Measurements from ENCODE around the gene CD200R1.

CD200R1 gene

GRCh38 chr3:113005611-113006010, 30.7 kb upstream of the CD200R1 start:
- Histone ChIP-seq H3K4me3 (ENCODE audit: insufficient read length, low read depth) (no peak overlapping the region), H3K27me3 (ENCODE audit: insufficient read depth, insufficient read length) (no peaks in the 10 kb centered on the region), H3K9ac (ENCODE audit: insufficient read length, low read depth) (no peak overlapping the region), H3K36me3 (ENCODE audit: insufficient read depth, insufficient read length, low read length) (peaks cover 93% of the 10 kb centered on the region), H3K4me1 (ENCODE audit: insufficient read depth, insufficient read length) (no peaks in the 10 kb centered on the region), H3K9me3 (ENCODE audit: insufficient read depth, low read length) (no peaks in the 10 kb centered on the region)
- no peak for DNase-seq (ENCODE audit: low read depth, low spot score)
- TF ChIP-seq YY1 (IDR thresholded peaks at IDR 0.05; ENCODE audit: insufficient read depth, insufficient read length), result no peak
- no peak for TF ChIP-seq SUZ12 (IDR thresholded peaks at IDR 0.05; ENCODE audit: extremely low read depth, insufficient read depth, insufficient read length)
- no peak for TF ChIP-seq ZNF274 (IDR thresholded peaks at IDR 0.05; ENCODE audit: low read depth, low read length)

- Histone ChIP-seq H3K4me3 (ENCODE audit: insufficient read length, low read depth) (no peak overlapping the region), H3K4me1 (ENCODE audit: insufficient read depth, insufficient read length) (no peaks in the 10 kb centered on the region), H3K9ac (ENCODE audit: insufficient read length, low read depth) (no peak overlapping the region), H3K27me3 (ENCODE audit: insufficient read depth, insufficient read length) (no peaks in the 10 kb centered on the region), H3K36me3 (ENCODE audit: insufficient read depth, insufficient read length, low read length) (peaks cover 89% of the 10 kb centered on the region), H3K9me3 (ENCODE audit: insufficient read depth, low read length) (no peaks in the 10 kb centered on the region)
- TF ChIP-seq YY1 (IDR thresholded peaks at IDR 0.05; ENCODE audit: insufficient read depth, insufficient read length) (no peak), SUZ12 (IDR thresholded peaks at IDR 0.05; ENCODE audit: extremely low read depth, insufficient read depth, insufficient read length) (no peak), ZNF274 (IDR thresholded peaks at IDR 0.05; ENCODE audit: low read depth, low read length) (no peak)
- no peak for DNase-seq (ENCODE audit: low read depth, low spot score)
Measured at GRCh38 chr3:113002679-113003078, 27.8 kb upstream of the CD200R1 start.

GRCh38 chr3:113002037-113002436, 27.1 kb upstream of the CD200R1 start:
- no peaks in the 10 kb centered on the region for H3K27me3 ChIP-seq (ENCODE audit: insufficient read depth, insufficient read length)
- H3K9me3 ChIP-seq (ENCODE audit: insufficient read depth, low read length), result no peaks in the 10 kb centered on the region
- H3K4me1 ChIP-seq (ENCODE audit: insufficient read depth, insufficient read length), result no peaks in the 10 kb centered on the region
- no peak overlapping the region for H3K9ac ChIP-seq (ENCODE audit: insufficient read length, low read depth)
- TF ChIP-seq ZNF274 (IDR thresholded peaks at IDR 0.05; ENCODE audit: low read depth, low read length) (no peak), YY1 (IDR thresholded peaks at IDR 0.05; ENCODE audit: insufficient read depth, insufficient read length) (no peak), SUZ12 (IDR thresholded peaks at IDR 0.05; ENCODE audit: extremely low read depth, insufficient read depth, insufficient read length) (no peak)
- peaks cover 88% of the 10 kb centered on the region for H3K36me3 ChIP-seq (ENCODE audit: insufficient read depth, insufficient read length, low read length)
- no peak for DNase-seq (ENCODE audit: low read depth, low spot score)
- H3K4me3 ChIP-seq (ENCODE audit: insufficient read length, low read depth), result no peak overlapping the region

- Histone ChIP-seq H3K27me3 (ENCODE audit: insufficient read depth, insufficient read length) (no peaks in the 10 kb centered on the region), H3K4me3 (ENCODE audit: insufficient read length, low read depth) (no peak overlapping the region), H3K9ac (ENCODE audit: insufficient read length, low read depth) (no peak overlapping the region), H3K4me1 (ENCODE audit: insufficient read depth, insufficient read length) (no peaks in the 10 kb centered on the region), H3K36me3 (ENCODE audit: insufficient read depth, insufficient read length, low read length) (peaks cover 85% of the 10 kb centered on the region), H3K9me3 (ENCODE audit: insufficient read depth, low read length) (no peaks in the 10 kb centered on the region)
- TF ChIP-seq SUZ12 (IDR thresholded peaks at IDR 0.05; ENCODE audit: extremely low read depth, insufficient read depth, insufficient read length) (no peak), YY1 (IDR thresholded peaks at IDR 0.05; ENCODE audit: insufficient read depth, insufficient read length) (no peak), ZNF274 (IDR thresholded peaks at IDR 0.05; ENCODE audit: low read depth, low read length) (no peak)
- DNase-seq (ENCODE audit: low read depth, low spot score), result no peak
Measured at GRCh38 chr3:113000691-113001090, 25.8 kb upstream of the CD200R1 start.

- H3K9ac ChIP-seq (ENCODE audit: insufficient read length, low read depth), result no peak overlapping the region
- H3K4me3 ChIP-seq (ENCODE audit: insufficient read length, low read depth), result no peak overlapping the region
- H3K9me3 ChIP-seq (ENCODE audit: insufficient read depth, low read length), result no peaks in the 10 kb centered on the region
- H3K36me3 ChIP-seq (ENCODE audit: insufficient read depth, insufficient read length, low read length), result peaks cover 64% of the 10 kb centered on the region
- H3K4me1 ChIP-seq (ENCODE audit: insufficient read depth, insufficient read length), result no peaks in the 10 kb centered on the region
- no peak for DNase-seq (ENCODE audit: low read depth, low spot score)
- TF ChIP-seq ZNF274 (IDR thresholded peaks at IDR 0.05; ENCODE audit: low read depth, low read length), result no peak
- no peak for TF ChIP-seq SUZ12 (IDR thresholded peaks at IDR 0.05; ENCODE audit: extremely low read depth, insufficient read depth, insufficient read length)
- no peaks in the 10 kb centered on the region for H3K27me3 ChIP-seq (ENCODE audit: insufficient read depth, insufficient read length)
Measured at GRCh38 chr3:112995800-112996199, 20.9 kb upstream of the CD200R1 start.

GRCh38 chr3:112990672-112991602, 16.0 kb upstream of the CD200R1 start, which contains the start of gene GTPBP8:
Gene GTPBP8, plus strand, starts transcription at chr3:112990984. Its CDS starts 16 bp downstream, at chr3:112991000.
- DNase-seq (ENCODE audit: low read depth, low spot score), result peak; percentile 84
- no peaks in the 10 kb centered on the region for H3K27me3 ChIP-seq (ENCODE audit: insufficient read depth, insufficient read length)
- peak within 1 kb of the TSS; percentile 99 for H3K9ac ChIP-seq (ENCODE audit: insufficient read length, low read depth)
- TF ChIP-seq ZNF274 (IDR thresholded peaks at IDR 0.05; ENCODE audit: low read depth, low read length) (no peak), SUZ12 (IDR thresholded peaks at IDR 0.05; ENCODE audit: extremely low read depth, insufficient read depth, insufficient read length) (no peak), YY1 (IDR thresholded peaks at IDR 0.05; ENCODE audit: insufficient read depth, insufficient read length) (peak; percentile 67)
- H3K9me3 ChIP-seq (ENCODE audit: insufficient read depth, low read length), result no peaks in the 10 kb centered on the region
- no peaks in the 10 kb centered on the region for H3K4me1 ChIP-seq (ENCODE audit: insufficient read depth, insufficient read length)
- H3K4me3 ChIP-seq (ENCODE audit: insufficient read length, low read depth), result peak within 1 kb of the TSS; percentile 93
- H3K36me3 ChIP-seq (ENCODE audit: insufficient read depth, insufficient read length, low read length), result peaks cover 28% of the 10 kb centered on the region

- no peaks in the 10 kb centered on the region for H3K4me1 ChIP-seq (ENCODE audit: insufficient read depth, insufficient read length)
- no peaks in the 10 kb centered on the region for H3K27me3 ChIP-seq (ENCODE audit: insufficient read depth, insufficient read length)
- no peak for TF ChIP-seq ZNF274 (IDR thresholded peaks at IDR 0.05; ENCODE audit: low read depth, low read length)
- no peak for TF ChIP-seq SUZ12 (IDR thresholded peaks at IDR 0.05; ENCODE audit: extremely low read depth, insufficient read depth, insufficient read length)
- TF ChIP-seq YY1 (IDR thresholded peaks at IDR 0.05; ENCODE audit: insufficient read depth, insufficient read length), result no peak
- H3K4me3 ChIP-seq (ENCODE audit: insufficient read length, low read depth), result no peak overlapping the region
- no peak overlapping the region for H3K9ac ChIP-seq (ENCODE audit: insufficient read length, low read depth)
- H3K9me3 ChIP-seq (ENCODE audit: insufficient read depth, low read length), result no peaks in the 10 kb centered on the region
- DNase-seq (ENCODE audit: low read depth, low spot score), result no peak
- H3K36me3 ChIP-seq (ENCODE audit: insufficient read depth, insufficient read length, low read length), result peaks cover 4% of the 10 kb centered on the region
Measured at GRCh38 chr3:112987710-112988334, 12.9 kb upstream of the CD200R1 start.
